Measurements from ENCODE around the gene ERBB2. TPM values are rescaled to one million over a fixed set of nuclear protein-coding genes. Genes with fewer than 3 reads are reported as not detected.

Gene ERBB2
- total and polyA plus RNA-seq, 4 donors, result 32.8 to 92.5 (median 49.0) TPM

DNA sequence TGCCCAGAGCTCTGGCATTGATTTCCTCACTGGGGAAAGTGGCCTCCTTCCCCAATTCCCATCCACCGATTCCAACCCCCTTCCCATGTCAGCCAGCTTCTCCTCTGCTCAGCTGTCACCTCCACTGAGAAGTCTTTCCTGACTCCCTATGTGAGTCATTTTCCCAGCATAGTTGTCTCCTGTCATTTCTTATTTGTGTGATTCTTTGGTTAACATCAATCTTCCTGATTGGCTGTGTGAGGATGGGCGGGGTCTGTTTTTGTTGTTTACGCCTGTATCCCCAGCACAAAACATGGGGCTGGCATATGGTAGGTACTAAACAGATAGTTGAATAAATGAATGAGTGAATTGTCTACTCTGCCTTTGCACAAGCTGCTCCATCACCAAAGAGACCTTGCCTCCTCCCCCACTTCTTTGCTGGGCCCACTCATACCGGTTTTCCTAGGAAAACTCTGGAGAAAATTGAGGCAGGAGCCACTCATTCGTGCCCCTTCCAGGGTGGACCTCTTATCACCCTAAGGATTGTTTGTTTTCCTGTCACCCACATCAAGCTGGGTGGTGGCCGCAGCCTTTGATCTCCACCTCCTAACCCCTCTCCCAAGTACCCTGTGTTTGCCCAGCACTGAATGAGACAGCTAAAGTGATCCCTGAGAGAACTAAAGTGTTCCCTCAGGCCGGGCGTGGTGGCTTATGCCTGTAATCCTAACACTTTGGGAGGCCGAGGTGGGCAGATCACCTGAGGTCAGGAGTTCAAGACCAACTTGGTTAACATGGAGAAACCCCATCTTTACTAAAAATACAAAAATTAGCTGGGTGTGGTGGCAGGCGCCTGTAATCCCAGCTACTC lies 36.7 kb downstream of the ERBB2 start:
- Histone ChIP-seq H3K27ac (ENCODE audit: low read depth, low read length) (no peak overlapping the region), H3K27me3 (ENCODE audit: control insufficient read depth, insufficient read depth, low read length) (peaks cover 58% of the 10 kb centered on the region), H3K4me1 (ENCODE audit: control insufficient read depth, insufficient read depth, low read length) (peaks cover 35% of the 10 kb centered on the region), H3K9me3 (ENCODE audit: control insufficient read depth, insufficient read depth, low read length) (no peaks in the 10 kb centered on the region), H3K36me3 (ENCODE audit: control insufficient read depth, insufficient read depth, low read length) (no peaks in the 10 kb centered on the region), H3K4me3 (ENCODE audit: low read depth, low read length) (no peak overlapping the region)
- 59% methylated on average over 5 of the region's 10 CpGs for WGBS (ENCODE audit: insufficient coverage)
- no peak for DNase-seq (ENCODE audit: low read depth in 4 of 6, low spot score in 6 of 6)

DNA sequence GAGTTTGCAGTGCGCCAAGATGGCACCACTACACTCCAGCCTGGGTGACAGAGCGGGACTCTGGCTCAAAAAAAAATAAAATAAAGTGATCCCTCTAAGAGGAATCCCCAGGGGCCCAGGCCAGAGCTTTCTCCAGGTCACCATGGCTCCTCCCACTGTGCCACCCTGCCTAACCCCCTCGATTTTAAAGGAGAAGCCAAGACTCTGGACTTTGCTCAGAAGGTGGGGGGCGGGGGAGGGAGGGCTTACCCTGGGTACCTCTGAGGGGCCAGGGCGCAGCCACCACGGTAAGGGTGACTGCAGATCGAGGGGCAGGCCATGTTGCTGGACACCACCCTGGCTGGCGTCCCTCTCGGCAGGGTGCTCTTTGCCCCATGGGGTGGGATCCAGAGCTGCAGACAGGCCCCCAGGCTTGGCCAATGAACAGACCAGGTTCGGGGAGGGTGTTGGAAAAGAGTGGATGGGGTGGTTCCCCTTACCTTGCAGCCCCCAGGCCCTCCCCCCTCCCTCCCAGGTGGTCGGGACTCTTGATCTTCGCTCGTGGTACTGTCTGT lies 37.4 kb downstream of the ERBB2 start:
- Histone ChIP-seq H3K27me3 (ENCODE audit: control insufficient read depth, insufficient read depth, low read length) (peaks cover 63% of the 10 kb centered on the region), H3K27ac (ENCODE audit: low read depth, low read length) (no peak overlapping the region)

DNA sequence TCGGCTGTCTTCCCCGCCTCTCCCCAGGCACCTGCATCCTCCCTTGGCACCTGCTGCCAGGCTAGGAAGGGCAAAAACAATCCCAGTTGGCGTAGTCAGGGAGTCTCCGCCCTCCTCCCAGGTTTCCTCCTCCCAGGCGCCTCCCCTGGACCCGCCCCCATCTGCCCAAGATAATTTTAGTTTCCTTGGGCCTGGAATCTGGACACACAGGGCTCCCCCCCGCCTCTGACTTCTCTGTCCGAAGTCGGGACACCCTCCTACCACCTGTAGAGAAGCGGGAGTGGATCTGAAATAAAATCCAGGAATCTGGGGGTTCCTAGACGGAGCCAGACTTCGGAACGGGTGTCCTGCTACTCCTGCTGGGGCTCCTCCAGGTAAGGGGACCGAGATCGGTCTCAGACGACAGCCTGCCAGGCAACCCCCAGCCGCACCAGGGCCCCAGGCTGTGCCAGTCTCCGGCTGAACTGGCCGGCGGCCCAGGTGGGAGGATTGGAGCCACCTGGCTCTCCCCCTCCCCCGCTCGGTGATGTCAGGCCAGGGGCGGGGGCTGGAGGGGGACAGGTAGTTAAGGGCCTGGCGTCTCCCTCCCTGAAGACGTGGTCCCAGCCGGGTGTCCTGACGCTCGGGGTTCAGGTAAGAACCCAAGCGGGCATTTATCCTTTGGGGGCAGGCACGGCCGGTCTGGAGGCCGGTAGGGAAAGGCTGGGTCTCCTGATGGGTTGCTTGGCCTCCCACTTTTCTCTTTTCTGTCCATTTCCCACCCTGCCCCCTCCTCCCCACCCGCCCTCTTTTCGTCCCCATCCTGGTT lies 38.1 kb downstream of the ERBB2 start, which contains the start of gene GRB7:
Gene GRB7, plus strand, starts transcription at position 179 of the 808 bp plus-strand sequence. CDS start 4,364 bp downstream, outside the sequence.
- Histone ChIP-seq H3K4me3 (ENCODE audit: low read depth, low read length) (no peak within 1 kb of the TSS), H3K27ac (ENCODE audit: low read depth, low read length) (no peak within 1 kb of the TSS), H3K9me3 (ENCODE audit: control insufficient read depth, insufficient read depth, low read length) (no peaks in the 10 kb centered on the region), H3K27me3 (ENCODE audit: control insufficient read depth, insufficient read depth, low read length) (peaks cover 63% of the 10 kb centered on the region), H3K4me1 (ENCODE audit: control insufficient read depth, insufficient read depth, low read length) (peaks cover 35% of the 10 kb centered on the region), H3K36me3 (ENCODE audit: control insufficient read depth, insufficient read depth, low read length) (no peaks in the 10 kb centered on the region)
- WGBS (ENCODE audit: insufficient coverage), result 8% methylated on average over 24 of the region's 34 CpGs
- DNase-seq (ENCODE audit: low read depth in 4 of 6, low spot score in 6 of 6), result no peak

More for the DNA sequence above, 37.4 kb downstream of the ERBB2 start:
- 42% methylated on average over 10 of the region's 13 CpGs for WGBS (ENCODE audit: insufficient coverage)
- Histone ChIP-seq H3K4me3 (ENCODE audit: low read depth, low read length) (no peak overlapping the region), H3K4me1 (ENCODE audit: control insufficient read depth, insufficient read depth, low read length) (peaks cover 35% of the 10 kb centered on the region), H3K36me3 (ENCODE audit: control insufficient read depth, insufficient read depth, low read length) (no peaks in the 10 kb centered on the region), H3K9me3 (ENCODE audit: control insufficient read depth, insufficient read depth, low read length) (no peaks in the 10 kb centered on the region)
- no peak for DNase-seq (ENCODE audit: low read depth in 4 of 6, low spot score in 6 of 6)

DNA sequence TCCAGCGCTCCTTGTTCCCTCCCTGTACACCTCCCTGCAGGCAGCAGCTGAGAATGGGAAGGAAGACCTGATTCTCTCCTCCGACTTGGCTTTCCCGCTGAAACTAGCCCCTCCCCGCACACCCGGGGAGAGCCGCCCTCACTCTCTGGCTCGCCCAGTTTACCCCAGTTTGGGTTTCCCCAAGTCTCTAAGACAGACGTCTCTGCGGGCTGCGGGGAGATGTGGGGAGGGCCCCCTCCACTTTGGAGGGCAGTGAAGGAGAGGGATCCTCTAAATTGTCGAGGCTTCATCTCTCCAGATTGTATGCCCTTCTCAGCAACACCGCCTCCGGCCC lies 38.7 kb downstream of the ERBB2 start:
- DNase-seq (ENCODE audit: low read depth in 4 of 6, low spot score in 6 of 6), result no peak
- Histone ChIP-seq H3K36me3 (ENCODE audit: control insufficient read depth, insufficient read depth, low read length) (no peaks in the 10 kb centered on the region), H3K4me3 (ENCODE audit: low read depth, low read length) (no peak overlapping the region), H3K27me3 (ENCODE audit: control insufficient read depth, insufficient read depth, low read length) (peaks cover 67% of the 10 kb centered on the region), H3K9me3 (ENCODE audit: control insufficient read depth, insufficient read depth, low read length) (no peaks in the 10 kb centered on the region), H3K27ac (ENCODE audit: low read depth, low read length) (no peak overlapping the region), H3K4me1 (ENCODE audit: control insufficient read depth, insufficient read depth, low read length) (peaks cover 35% of the 10 kb centered on the region)
- 0% methylated on average over 2 of the region's 13 CpGs for WGBS (ENCODE audit: insufficient coverage)

DNA sequence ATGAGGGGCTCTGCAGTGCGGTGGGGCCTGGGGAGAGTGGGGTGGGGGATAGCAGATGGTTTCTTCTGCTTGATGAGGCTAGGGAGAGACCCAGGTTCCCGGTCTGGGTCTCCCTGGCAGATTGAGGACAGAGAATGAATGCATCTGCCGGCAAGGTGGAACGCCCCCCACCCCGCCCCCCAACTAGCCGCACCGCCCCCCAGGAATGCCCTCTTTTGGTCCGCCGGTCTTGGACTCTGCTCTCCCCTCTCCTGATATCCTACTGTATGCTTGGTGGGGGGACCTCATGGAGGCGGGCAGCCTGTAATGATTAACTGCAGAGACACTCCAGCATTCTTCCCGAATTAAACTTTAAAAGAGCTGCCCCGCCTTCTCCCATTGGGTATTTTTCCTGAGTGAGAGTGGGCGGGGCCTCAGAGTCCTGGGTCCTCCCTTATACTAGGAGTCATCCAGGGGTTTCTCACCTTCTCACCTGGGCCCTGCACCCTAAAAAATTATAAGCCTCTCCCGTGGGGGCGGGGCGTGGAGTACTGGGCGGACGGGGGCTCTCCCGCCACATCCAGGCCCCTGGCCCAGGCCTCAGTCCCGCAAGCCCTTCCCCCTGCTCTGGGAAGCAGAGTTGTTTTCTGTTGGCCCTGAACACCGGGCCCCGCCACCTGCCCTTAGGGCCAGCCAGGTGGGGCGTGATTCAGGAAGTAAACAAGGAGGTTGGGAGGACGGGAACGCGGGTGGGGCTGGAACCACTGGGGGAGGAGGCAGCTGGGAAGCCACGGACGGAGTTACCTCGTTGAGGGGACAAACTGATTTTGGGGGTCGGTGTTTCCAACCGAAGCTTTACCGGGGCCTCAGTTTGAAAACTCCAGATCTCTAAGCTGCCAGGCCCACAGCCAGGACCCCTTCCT lies 39.4 kb downstream of the ERBB2 start:
- no peak overlapping the region for H3K27ac ChIP-seq (ENCODE audit: low read depth, low read length)
- H3K4me3 ChIP-seq (ENCODE audit: low read depth, low read length), result peak overlapping the region; percentile 16
- H3K27me3 ChIP-seq (ENCODE audit: control insufficient read depth, insufficient read depth, low read length), result peaks cover 71% of the 10 kb centered on the region
- 8% methylated on average over 23 of the region's 32 CpGs for WGBS (ENCODE audit: insufficient coverage)
- H3K9me3 ChIP-seq (ENCODE audit: control insufficient read depth, insufficient read depth, low read length), result no peaks in the 10 kb centered on the region
- no peaks in the 10 kb centered on the region for H3K36me3 ChIP-seq (ENCODE audit: control insufficient read depth, insufficient read depth, low read length)
- H3K4me1 ChIP-seq (ENCODE audit: control insufficient read depth, insufficient read depth, low read length), result peaks cover 35% of the 10 kb centered on the region
- no peak for DNase-seq (ENCODE audit: low read depth in 4 of 6, low spot score in 6 of 6)

DNA sequence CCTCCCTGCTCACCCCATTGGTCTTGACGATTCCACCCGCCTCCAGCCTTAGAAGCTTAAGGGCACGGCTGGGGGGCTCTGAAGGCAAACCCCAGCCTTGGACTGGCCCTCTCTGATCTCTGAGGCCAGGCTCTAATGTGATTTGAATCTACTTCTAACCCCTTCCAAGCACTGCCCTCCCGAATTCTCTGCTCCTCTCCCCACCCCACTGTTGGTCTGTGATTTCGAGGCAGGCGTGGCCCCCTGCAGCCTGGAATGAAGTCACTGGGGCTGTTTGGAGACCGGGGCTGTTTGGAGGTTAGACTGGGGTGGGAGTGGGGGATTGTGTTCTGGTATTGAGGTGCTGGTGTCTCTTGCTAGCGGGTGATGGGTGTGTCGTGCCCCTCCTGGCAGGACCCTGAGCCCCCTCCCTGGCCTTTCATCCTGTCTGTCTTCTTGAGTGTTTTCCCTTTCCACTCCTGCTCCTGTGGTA lies 40.1 kb downstream of the ERBB2 start:
- Histone ChIP-seq H3K4me1 (ENCODE audit: control insufficient read depth, insufficient read depth, low read length) (peaks cover 35% of the 10 kb centered on the region), H3K9me3 (ENCODE audit: control insufficient read depth, insufficient read depth, low read length) (no peaks in the 10 kb centered on the region), H3K27ac (ENCODE audit: low read depth, low read length) (no peak overlapping the region), H3K4me3 (ENCODE audit: low read depth, low read length) (no peak overlapping the region), H3K27me3 (ENCODE audit: control insufficient read depth, insufficient read depth, low read length) (peaks cover 71% of the 10 kb centered on the region), H3K36me3 (ENCODE audit: control insufficient read depth, insufficient read depth, low read length) (no peaks in the 10 kb centered on the region)
- WGBS (ENCODE audit: insufficient coverage), result 34% methylated on average over 7 of the region's 9 CpGs
- DNase-seq (ENCODE audit: low read depth in 4 of 6, low spot score in 6 of 6), result no peak

DNA sequence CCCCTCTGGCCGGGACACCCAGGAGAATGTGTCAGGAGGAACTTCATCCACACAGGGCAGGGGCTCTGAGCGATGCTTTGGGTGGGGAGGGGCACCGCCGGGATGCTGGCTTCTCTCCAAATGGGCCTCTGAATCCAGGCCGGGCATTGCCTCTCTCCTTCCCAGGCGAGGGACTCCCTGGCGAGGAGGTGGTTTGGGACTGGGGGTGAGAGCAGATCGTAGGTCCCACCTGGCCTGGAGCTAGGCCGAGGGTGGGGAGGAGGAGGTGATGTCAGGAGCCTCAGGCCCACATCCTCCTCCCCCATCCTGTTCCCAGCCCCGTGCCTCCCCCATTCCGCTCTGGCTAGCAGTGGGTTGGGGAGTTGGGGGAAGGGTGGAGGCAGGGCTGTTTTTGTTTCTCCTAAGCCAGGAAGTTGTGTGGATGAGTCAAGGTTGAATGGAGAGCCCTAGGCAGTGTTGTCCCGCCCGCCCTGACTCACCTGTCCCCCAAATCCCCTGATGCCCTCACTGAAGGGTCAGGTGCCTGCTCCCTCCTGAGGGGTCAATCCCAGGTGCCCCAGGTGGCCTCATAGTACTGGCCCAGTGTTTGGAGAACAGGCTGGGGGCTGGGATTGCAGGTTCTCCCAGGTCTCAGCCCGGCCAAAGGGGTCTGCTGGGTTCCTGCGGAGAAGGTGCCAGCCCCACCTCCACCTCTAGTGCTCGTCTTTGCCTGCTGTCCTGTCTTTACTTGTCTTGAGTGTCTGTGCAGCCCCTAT lies 40.7 kb downstream of the ERBB2 start:
- Histone ChIP-seq H3K9me3 (ENCODE audit: control insufficient read depth, insufficient read depth, low read length) (no peaks in the 10 kb centered on the region), H3K27ac (ENCODE audit: low read depth, low read length) (no peak overlapping the region), H3K27me3 (ENCODE audit: control insufficient read depth, insufficient read depth, low read length) (peaks cover 71% of the 10 kb centered on the region), H3K36me3 (ENCODE audit: control insufficient read depth, insufficient read depth, low read length) (no peaks in the 10 kb centered on the region), H3K4me1 (ENCODE audit: control insufficient read depth, insufficient read depth, low read length) (peaks cover 35% of the 10 kb centered on the region), H3K4me3 (ENCODE audit: low read depth, low read length) (no peak overlapping the region)
- 53% methylated on average over 4 of the region's 16 CpGs for WGBS (ENCODE audit: insufficient coverage)
- DNase-seq (ENCODE audit: low read depth in 4 of 6, low spot score in 6 of 6), result no peak

DNA sequence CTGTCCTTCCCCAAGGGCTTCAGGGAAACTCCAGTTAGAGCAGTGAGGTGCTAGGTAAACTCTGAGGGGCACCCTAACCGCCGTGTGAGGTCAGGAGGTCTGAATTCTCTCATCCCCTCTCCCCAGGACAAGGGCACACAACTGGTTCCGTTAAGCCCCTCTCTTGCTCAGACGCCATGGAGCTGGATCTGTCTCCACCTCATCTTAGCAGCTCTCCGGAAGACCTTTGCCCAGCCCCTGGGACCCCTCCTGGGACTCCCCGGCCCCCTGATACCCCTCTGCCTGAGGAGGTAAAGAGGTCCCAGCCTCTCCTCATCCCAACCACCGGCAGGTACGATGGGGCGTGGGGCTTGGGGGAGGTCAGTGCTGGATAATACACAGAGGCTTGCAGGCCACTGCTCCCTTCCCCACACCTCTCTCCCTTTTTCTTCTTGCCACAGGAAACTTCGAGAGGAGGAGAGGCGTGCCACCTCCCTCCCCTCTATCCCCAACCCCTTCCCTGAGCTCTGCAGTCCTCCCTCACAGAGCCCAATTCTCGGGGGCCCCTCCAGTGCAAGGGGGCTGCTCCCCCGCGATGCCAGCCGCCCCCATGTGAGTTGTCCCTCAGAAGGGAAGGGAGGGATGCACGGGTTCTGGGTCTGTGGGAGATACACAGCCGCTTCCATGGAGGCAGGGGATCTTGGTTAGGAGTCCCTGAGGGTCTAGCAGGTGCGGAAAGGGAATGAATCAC lies 42.4 kb downstream of the ERBB2 start:
- 82% methylated on average over 7 of the region's 18 CpGs for WGBS (ENCODE audit: insufficient coverage)
- Histone ChIP-seq H3K27ac (ENCODE audit: low read depth, low read length) (no peak overlapping the region), H3K9me3 (ENCODE audit: control insufficient read depth, insufficient read depth, low read length) (no peaks in the 10 kb centered on the region), H3K27me3 (ENCODE audit: control insufficient read depth, insufficient read depth, low read length) (peaks cover 54% of the 10 kb centered on the region), H3K36me3 (ENCODE audit: control insufficient read depth, insufficient read depth, low read length) (no peaks in the 10 kb centered on the region), H3K4me1 (ENCODE audit: control insufficient read depth, insufficient read depth, low read length) (peaks cover 35% of the 10 kb centered on the region), H3K4me3 (ENCODE audit: low read depth, low read length) (no peak overlapping the region)
- no peak for DNase-seq (ENCODE audit: low read depth in 4 of 6, low spot score in 6 of 6)
